ENCODE data around the gene ACTR2.

DNA sequence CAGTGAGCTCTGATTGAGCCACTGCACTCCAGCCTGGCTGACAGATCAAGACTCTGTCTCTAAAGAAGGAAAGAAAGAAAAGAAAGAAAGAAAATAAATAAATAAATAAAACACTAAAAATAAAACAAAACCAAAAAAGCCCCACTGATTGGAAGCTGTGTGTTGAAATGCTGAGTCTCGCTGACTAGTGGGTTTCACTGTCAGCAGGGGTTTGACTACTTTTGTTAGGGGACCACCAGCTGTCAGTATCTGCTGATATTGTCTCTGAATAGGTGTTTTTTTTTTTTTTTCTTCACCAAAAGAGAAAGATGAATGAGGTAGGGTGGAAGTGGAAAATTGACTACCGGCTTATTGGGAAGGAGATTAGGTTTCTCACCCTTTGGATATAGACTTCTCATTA is 12.8 kb upstream of the ACTR2 start:
- TF ChIP-seq, protein P1, sequence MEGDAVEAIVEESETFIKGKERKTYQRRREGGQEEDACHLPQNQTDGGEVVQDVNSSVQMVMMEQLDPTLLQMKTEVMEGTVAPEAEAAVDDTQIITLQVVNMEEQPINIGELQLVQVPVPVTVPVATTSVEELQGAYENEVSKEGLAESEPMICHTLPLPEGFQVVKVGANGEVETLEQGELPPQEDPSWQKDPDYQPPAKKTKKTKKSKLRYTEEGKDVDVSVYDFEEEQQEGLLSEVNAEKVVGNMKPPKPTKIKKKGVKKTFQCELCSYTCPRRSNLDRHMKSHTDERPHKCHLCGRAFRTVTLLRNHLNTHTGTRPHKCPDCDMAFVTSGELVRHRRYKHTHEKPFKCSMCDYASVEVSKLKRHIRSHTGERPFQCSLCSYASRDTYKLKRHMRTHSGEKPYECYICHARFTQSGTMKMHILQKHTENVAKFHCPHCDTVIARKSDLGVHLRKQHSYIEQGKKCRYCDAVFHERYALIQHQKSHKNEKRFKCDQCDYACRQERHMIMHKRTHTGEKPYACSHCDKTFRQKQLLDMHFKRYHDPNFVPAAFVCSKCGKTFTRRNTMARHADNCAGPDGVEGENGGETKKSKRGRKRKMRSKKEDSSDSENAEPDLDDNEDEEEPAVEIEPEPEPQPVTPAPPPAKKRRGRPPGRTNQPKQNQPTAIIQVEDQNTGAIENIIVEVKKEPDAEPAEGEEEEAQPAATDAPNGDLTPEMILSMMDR (IDR thresholded peaks at IDR 0.05): no peak
- TF ChIP-seq POLR2A (IDR thresholded peaks at IDR 0.05): no peak

All from tibial nerve (tissue), 3 donors.